ENCODE results near the gene DOK1. TPM values are rescaled to one million over a fixed set of nuclear protein-coding genes. Genes with fewer than 3 reads are reported as not detected.

DOK1 gene
- total and polyA plus RNA-seq, 4 donors = 17.7 to 37.3 (median 26.6) TPM

DNA sequence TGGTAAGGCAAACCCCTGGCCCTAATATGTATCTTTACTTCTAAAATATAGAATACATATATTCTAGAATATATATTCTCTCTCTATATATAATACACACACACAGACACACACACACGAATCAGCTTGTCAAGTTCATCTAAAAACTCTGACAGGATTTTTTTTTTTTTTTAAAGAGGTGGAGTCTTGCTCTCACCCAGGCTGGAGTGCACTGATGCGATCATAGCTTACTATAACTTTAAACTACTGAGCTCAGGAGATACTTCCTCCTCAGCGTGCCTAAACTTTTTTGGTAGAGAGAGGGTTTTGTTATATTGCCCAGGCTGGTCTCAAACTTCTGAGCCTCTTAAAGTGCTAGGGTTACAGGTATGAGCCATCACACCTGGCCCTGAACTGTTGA, 45.2 kb downstream of the DOK1 start:
- Histone ChIP-seq H3K36me3 (ENCODE audit: control insufficient read depth in 4 of 4, insufficient read depth in 4 of 4, low read length in 4 of 4) (no peaks in the 10 kb centered on the region), H3K9me3 (ENCODE audit: control insufficient read depth in 4 of 4, insufficient read depth in 3 of 4, low read length in 3 of 4) (no peaks in the 10 kb centered on the region), H3K4me3 (no peak overlapping the region), H3K27me3 (ENCODE audit: control insufficient read depth in 3 of 3, insufficient read depth in 3 of 3, low read length in 2 of 3) (peaks cover 0 to 30% (median 18%) of the 10 kb centered on the region in 3 donors), H3K27ac (ENCODE audit: low read depth in 1 of 2, low read length in 1 of 2) (no peak overlapping the region), H3K9ac (ENCODE audit: insufficient read depth in 1 of 2, low read length in 2 of 2) (no peak overlapping the region), H3K4me1 (ENCODE audit: control insufficient read depth in 5 of 5, insufficient read depth in 5 of 5, low read length in 5 of 5) (no peaks in the 10 kb centered on the region)
- 51 to 64% methylated on average over 3 of the region's 3 CpGs for WGBS, 2 donors
- no peak for TF ChIP-seq CTCF (IDR thresholded peaks at IDR 0.05; ENCODE audit: control extremely low read depth, extremely low read depth)
- no peak for DNase-seq
- no peak for ATAC-seq (ENCODE audit: insufficient read depth, low FRiP score)

GRCh38 chr2:74602586-74603281, 48.2 kb downstream of the DOK1 start:
- ATAC-seq (ENCODE audit: insufficient read depth, low FRiP score) (no peak), DNase-seq (no peak)
- no peaks in the 10 kb centered on the region for H3K4me1 ChIP-seq (ENCODE audit: control insufficient read depth in 5 of 5, insufficient read depth in 5 of 5, low read length in 5 of 5)
- H3K27me3 ChIP-seq (ENCODE audit: control insufficient read depth in 3 of 3, insufficient read depth in 3 of 3, low read length in 2 of 3) = peaks cover 0 to 30% (median 18%) of the 10 kb centered on the region in 3 donors
- no peaks in the 10 kb centered on the region for H3K36me3 ChIP-seq (ENCODE audit: control insufficient read depth in 4 of 4, insufficient read depth in 4 of 4, low read length in 4 of 4)
- no peak overlapping the region for H3K4me3 ChIP-seq
- TF ChIP-seq CTCF (IDR thresholded peaks at IDR 0.05; ENCODE audit: control extremely low read depth, extremely low read depth) = no peak
- 17 to 37% methylated on average over 1 of the region's 1 CpG for WGBS, 2 donors
- no peaks in the 10 kb centered on the region for H3K9me3 ChIP-seq (ENCODE audit: control insufficient read depth in 4 of 4, insufficient read depth in 3 of 4, low read length in 3 of 4)
- no peak overlapping the region for H3K9ac ChIP-seq (ENCODE audit: insufficient read depth in 1 of 2, low read length in 2 of 2)
- H3K27ac ChIP-seq (ENCODE audit: low read depth in 1 of 2, low read length in 1 of 2) = no peak overlapping the region

DNA sequence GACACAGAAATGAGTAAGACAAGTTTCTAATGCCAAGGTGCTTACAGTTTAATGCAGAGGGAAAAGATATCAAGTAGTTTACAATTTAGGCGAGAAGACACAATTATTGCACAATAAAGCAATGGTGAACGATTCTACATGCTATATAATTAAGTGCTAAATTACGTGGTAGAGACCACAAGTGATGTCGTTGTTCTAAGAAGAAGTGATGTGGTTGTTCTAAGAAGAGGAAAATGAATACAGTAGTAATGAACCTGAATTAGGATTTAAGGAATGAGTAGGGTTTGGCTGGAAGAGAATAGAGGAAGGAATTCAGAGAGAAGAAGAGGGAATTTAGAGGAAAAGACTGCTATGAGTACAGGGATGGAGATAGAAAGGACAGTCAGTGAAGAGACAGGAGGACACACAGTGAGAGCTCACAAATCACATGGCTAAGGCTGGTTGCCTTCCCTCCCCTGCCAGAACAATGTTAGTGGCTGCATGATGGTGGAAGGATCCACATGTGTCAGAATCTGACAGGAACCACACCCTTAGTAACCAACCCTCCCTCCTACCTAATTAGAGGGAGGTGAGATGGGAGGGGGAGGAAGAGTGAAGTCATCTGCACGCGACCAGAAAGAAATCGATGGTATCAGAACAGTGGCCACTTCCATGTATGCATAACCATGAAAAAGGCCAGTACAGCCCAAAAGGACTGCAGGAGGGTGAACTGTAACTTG, 48.9 kb downstream of the DOK1 start:
- no peak for DNase-seq
- H3K27ac ChIP-seq (ENCODE audit: low read depth in 1 of 2, low read length in 1 of 2) = no peak overlapping the region
- no peaks in the 10 kb centered on the region for H3K4me1 ChIP-seq (ENCODE audit: control insufficient read depth in 5 of 5, insufficient read depth in 5 of 5, low read length in 5 of 5)
- H3K36me3 ChIP-seq (ENCODE audit: control insufficient read depth in 4 of 4, insufficient read depth in 4 of 4, low read length in 4 of 4) = no peaks in the 10 kb centered on the region
- H3K27me3 ChIP-seq (ENCODE audit: control insufficient read depth in 3 of 3, insufficient read depth in 3 of 3, low read length in 2 of 3) = peaks cover 0 to 30% (median 18%) of the 10 kb centered on the region in 3 donors
- WGBS, 2 donors = 66 to 72% methylated on average over 7 of the region's 7 CpGs
- no peak for TF ChIP-seq CTCF (IDR thresholded peaks at IDR 0.05; ENCODE audit: control extremely low read depth, extremely low read depth)
- H3K4me3 ChIP-seq = no peak overlapping the region
- no peak for ATAC-seq (ENCODE audit: insufficient read depth, low FRiP score)
- no peak overlapping the region for H3K9ac ChIP-seq (ENCODE audit: insufficient read depth in 1 of 2, low read length in 2 of 2)
- no peaks in the 10 kb centered on the region for H3K9me3 ChIP-seq (ENCODE audit: control insufficient read depth in 4 of 4, insufficient read depth in 3 of 4, low read length in 3 of 4)

All from lung (tissue), 12 donors.